ENCODE results near the gene MND1. TPM values are rescaled to one million over a fixed set of nuclear protein-coding genes. Genes with fewer than 3 reads are reported as not detected.

The MND1 gene
- total and polyA plus RNA-seq, 2 of the 8 experiments (the other 6 are each of a cell fraction or from before 2014, with no cell fraction given), result 4.4 to 26.2 TPM

- ChIA-PET POLR2A (ENCODE audit: partially characterized antibody) (no interaction called here), CTCF (ENCODE audit: partially characterized antibody) (interaction anchor here (0.6 to 4.7 kb wide), 33 partner anchors 9 to 1109 kb away, joined by 3 to 32 read pairs (median 4); no protein-coding TSS in a partner anchor)
- Histone ChIP-seq H3K27ac (ENCODE audit: low read depth, low read length) (no peak overlapping the region), H3K79me2 (ENCODE audit: control insufficient read depth in 1 of 2, insufficient read depth in 2 of 2, low read length in 2 of 2) (no peaks in the 10 kb centered on the region), H3K79me1 (ENCODE audit: low read depth, low read length) (no peaks in the 10 kb centered on the region), H4K20me1 (replicated peaks in 1 of 2; ENCODE audit: control insufficient read depth in 1 of 2, insufficient read depth in 2 of 2, low read length in 2 of 2) (no peaks in the 10 kb centered on the region), H3K4me1 (replicated peaks in 1 of 4; ENCODE audit: control insufficient read depth in 3 of 4, insufficient read depth in 4 of 4, low read length in 3 of 4) (no peaks in the 10 kb centered on the region), H3K36me3 (ENCODE audit: control insufficient read depth in 2 of 4, insufficient read depth in 4 of 4, low read length in 3 of 4) (peaks cover 0 to 30% (median 4%) of the 10 kb centered on the region in 4 experiments; a peak in 4 of 8 replicates), H3K27me3 (replicated peaks in 1 of 4; ENCODE audit: control insufficient read depth in 3 of 4, extremely low read depth in 1 of 4, insufficient read depth in 3 of 4, low read length in 3 of 4) (no peaks in the 10 kb centered on the region), H3K56ac (replicated peaks; ENCODE audit: insufficient read length, low read depth, low read length) (no peak overlapping the region), H3K14ac (ENCODE audit: insufficient read length) (no peak overlapping the region), H3K4me3 (ENCODE audit: extremely low read depth in 1 of 4, insufficient read depth in 2 of 4, low read depth in 3 of 4, low read length in 4 of 4) (no peak overlapping the region), H2BK12ac (ENCODE audit: low read depth, low read length) (no peak overlapping the region), H3K4ac (replicated peaks; ENCODE audit: insufficient read length, low read depth, low read length) (no peak overlapping the region), H2BK15ac (ENCODE audit: low read length) (no peak overlapping the region), H2BK5ac (ENCODE audit: low read depth, low read length) (no peak overlapping the region), H4K8ac (ENCODE audit: extremely low read depth, insufficient read depth, low read length) (no peak overlapping the region), H2AFZ (ENCODE audit: low read length) (no peak overlapping the region), H3K9me3 (ENCODE audit: insufficient read depth in 2 of 2, low read depth in 1 of 2, low read length in 1 of 2) (no peaks in the 10 kb centered on the region), H3K4me2 (ENCODE audit: insufficient read depth in 1 of 2, low read depth in 2 of 2, low read length in 2 of 2) (no peak overlapping the region), H3K18ac (ENCODE audit: extremely low read depth, low read length) (no peak overlapping the region), H3K23ac (ENCODE audit: insufficient read length) (no peak overlapping the region), H3K9ac (replicated peaks in 1 of 4; ENCODE audit: extremely low read depth in 1 of 4, low read depth in 3 of 4, low read length in 3 of 4) (no peak overlapping the region), H4K5ac (ENCODE audit: insufficient read length, low read depth, low read length) (no peak overlapping the region), H2BK120ac (replicated peaks; ENCODE audit: low read depth, low read length) (no peak overlapping the region), H2AK5ac (ENCODE audit: low read depth, low read length) (no peak overlapping the region), H4K91ac (replicated peaks; ENCODE audit: insufficient read length, low read length) (no peak overlapping the region), H2BK20ac (ENCODE audit: low read length) (no peak overlapping the region), H3K23me2 (ENCODE audit: low read depth, low read length) (no peaks in the 10 kb centered on the region)
- FAIRE-seq, result no peak
- TF ChIP-seq, protein P1, sequence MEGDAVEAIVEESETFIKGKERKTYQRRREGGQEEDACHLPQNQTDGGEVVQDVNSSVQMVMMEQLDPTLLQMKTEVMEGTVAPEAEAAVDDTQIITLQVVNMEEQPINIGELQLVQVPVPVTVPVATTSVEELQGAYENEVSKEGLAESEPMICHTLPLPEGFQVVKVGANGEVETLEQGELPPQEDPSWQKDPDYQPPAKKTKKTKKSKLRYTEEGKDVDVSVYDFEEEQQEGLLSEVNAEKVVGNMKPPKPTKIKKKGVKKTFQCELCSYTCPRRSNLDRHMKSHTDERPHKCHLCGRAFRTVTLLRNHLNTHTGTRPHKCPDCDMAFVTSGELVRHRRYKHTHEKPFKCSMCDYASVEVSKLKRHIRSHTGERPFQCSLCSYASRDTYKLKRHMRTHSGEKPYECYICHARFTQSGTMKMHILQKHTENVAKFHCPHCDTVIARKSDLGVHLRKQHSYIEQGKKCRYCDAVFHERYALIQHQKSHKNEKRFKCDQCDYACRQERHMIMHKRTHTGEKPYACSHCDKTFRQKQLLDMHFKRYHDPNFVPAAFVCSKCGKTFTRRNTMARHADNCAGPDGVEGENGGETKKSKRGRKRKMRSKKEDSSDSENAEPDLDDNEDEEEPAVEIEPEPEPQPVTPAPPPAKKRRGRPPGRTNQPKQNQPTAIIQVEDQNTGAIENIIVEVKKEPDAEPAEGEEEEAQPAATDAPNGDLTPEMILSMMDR (IDR thresholded peaks at IDR 0.05; ENCODE audit: control extremely low read depth in 1 of 3, insufficient read depth in 1 of 3, low read depth in 1 of 3, low read length in 3 of 3), result peak in 2 of 3 experiments; percentile 62 to 67; a peak in 2 of 4 replicates
- TF ChIP-seq SIN3A (conservative IDR thresholded peaks at IDR 0.05 in 1 of 2, IDR thresholded peaks at IDR 0.05 in 1 of 2; ENCODE audit: low read depth in 1 of 2, low read length in 2 of 2), result no peak
- TF ChIP-seq RAD21 (IDR thresholded peaks at IDR 0.05 in 1 of 2, conservative IDR thresholded peaks at IDR 0.05 in 1 of 2; ENCODE audit: low read depth in 2 of 2, low read length in 2 of 2), result peak; percentile 84 to 85
- 79% methylated on average over 2 of the region's 2 CpGs; no CpG with 5 or more reads in 1 of the 2 experiments for WGBS, 2 experiments (ENCODE audit: extremely low coverage in 1 of 2, insufficient coverage in 1 of 2, insufficient read length in 1 of 2, insufficient replicate concordance in 2 of 2, low coverage in 1 of 2, low lambda C conversion rate in 2 of 2, missing lambda C conversion rate in 1 of 2)
- DNase-seq (ENCODE audit: low read depth in 1 of 2, low spot score in 2 of 2), result no peak
These were observed 25.7 kb upstream of the MND1 start for GRCh38 chr4:153318696-153319320.

All from H1 (cell line).